RWPE1 (cell line): ENCODE data around the gene STIP1.

ENCODE experiments used
- CTCF ChIA-PET: fragments of 350-600 bp; sonication (Branson Sonifier 250); formaldehyde crosslinking; extraction: SDS; loops from one replicate; lab custom pipeline; 2021; lab: Yijun Ruan, JAX
- POLR2A ChIA-PET: fragments of 400-600 bp; formaldehyde crosslinking; extraction: SDS; loops from one replicate; lab custom pipeline; 2020; ENCODE audit warnings: antibody characterized with exemption; ENCODE audit not compliant: low non-redundant PET; lab: Yijun Ruan, JAX
- DNase-seq: peaks from one replicate; pipeline ENCODE4 v3.0.0; 2012; ENCODE audit warnings: low spot score
- H3K27ac ChIP-seq: fragments of 450-650 bp; 2 replicates; pipeline ENCODE4 v1.5.1; 2017
- CTCF ChIP-seq: fragments of 450-650 bp; conservative IDR thresholded peaks from 2 replicates; pipeline ENCODE4 v1.5.1; 2017; ENCODE audit warnings: low read depth, mild to moderate bottlenecking

STIP1 gene

GRCh38 chr11:64234647-64235379, 48.8 kb downstream of the STIP1 start:
- POLR2A ChIA-PET, result interaction anchor here (0.6 kb wide), 1 partner anchor 23 kb away, joined by 5 read pairs; no protein-coding TSS in a partner anchor
- peak overlapping the region; percentile 98 for H3K27ac ChIP-seq
- TF ChIP-seq CTCF, result no peak
- CTCF ChIA-PET, result no interaction called here
- DNase-seq, result no peak

DNA sequence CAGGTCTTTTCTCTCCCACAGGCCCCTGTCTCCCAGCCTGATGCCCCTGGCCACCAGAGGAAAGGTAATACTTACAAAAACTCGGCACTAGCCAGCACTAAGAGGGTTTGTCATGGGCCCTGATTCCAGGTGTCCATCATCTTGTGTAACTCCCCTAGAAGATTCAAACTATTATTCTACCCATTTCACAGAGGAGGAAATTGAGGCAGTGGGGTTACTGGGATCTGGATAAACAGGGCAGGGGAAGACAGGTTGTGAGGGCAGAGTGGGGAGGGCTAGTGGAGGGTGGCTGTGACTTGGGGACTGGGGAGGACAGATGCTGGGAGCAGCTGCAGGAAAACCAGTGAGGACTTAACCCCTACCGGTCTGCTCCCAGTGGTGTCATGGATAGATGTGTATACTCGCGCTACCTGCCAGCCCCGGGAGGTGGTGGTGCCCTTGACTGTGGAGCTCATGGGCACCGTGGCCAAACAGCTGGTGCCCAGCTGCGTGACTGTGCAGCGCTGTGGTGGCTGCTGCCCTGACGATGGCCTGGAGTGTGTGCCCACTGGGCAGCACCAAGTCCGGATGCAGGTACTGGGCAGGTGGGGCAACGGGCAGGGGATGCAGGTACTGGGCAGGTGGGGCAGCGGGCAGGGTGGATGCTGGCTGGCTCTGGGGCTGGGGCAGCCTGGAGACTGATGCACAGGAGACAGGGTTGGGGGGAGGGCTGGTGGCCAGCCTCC, 49.6 kb downstream of the STIP1 start:
- POLR2A ChIA-PET, result no interaction called here
- DNase-seq, result no peak

GRCh38 chr11:64237484-64237951, 51.5 kb downstream of the STIP1 start:
- CTCF ChIA-PET, result interaction anchor here (0.6 to 1.3 kb wide), 5 partner anchors 10 to 566 kb away, joined by 3 to 5 read pairs (median 3); partner anchors contain the start of gene MAP4K2
- POLR2A ChIA-PET, result interaction anchor here (1.4 kb wide), 1 partner anchor 52 kb away, joined by 8 read pairs; the partner anchor contains the start of gene STIP1

More for the DNA sequence above, 49.6 kb downstream of the STIP1 start:
- CTCF ChIA-PET, result interaction anchor here (0.6 kb wide), 1 partner anchor 70 kb away, joined by 3 read pairs; no protein-coding TSS in a partner anchor
- no peak for TF ChIP-seq CTCF
- peak overlapping the region; percentile 98 for H3K27ac ChIP-seq

GRCh38 chr11:64238076-64238475, 52.1 kb downstream of the STIP1 start:
- ChIA-PET CTCF (interaction anchor here (1.3 kb wide), 1 partner anchor 10 kb away, joined by 3 read pairs; no protein-coding TSS in a partner anchor), POLR2A (interaction anchor here (0.6 to 1.4 kb wide), 2 partner anchors 24 to 52 kb away, joined by 3 to 8 read pairs; partner anchors contain the start of gene STIP1)
- DNase-seq, result no peak
- H3K27ac ChIP-seq, result peak overlapping the region; percentile 98
- TF ChIP-seq CTCF, result no peak

More at GRCh38 chr11:64237484-64237951, 51.5 kb downstream of the STIP1 start:
- peak overlapping the region; percentile 98 for H3K27ac ChIP-seq
- no peak for DNase-seq
- TF ChIP-seq CTCF, result no peak

DNA sequence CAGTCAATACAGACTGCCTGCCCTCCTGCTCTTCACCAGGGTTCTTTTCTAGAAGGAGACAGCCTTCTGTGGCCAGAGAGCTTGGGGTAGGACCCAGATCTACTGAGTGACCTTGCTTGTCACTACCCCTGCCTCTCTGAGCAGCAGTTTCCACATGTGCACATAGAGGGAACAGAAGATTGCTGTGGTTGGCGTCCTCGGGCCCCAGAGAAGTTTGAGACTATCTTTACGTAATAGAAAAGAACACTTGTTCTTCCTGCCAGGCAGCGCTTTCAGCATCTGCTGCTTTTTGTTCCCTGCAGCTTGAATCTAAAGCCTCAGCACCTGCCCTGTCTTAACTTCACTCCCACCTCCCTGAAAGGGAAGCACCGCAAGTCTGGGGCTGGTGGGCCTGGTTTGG, 53.0 kb downstream of the STIP1 start:
- peak overlapping the region; percentile 98 for H3K27ac ChIP-seq
- no peak for DNase-seq
- ChIA-PET CTCF (no interaction called here), POLR2A (no interaction called here)
- TF ChIP-seq CTCF, result no peak
